MM.1S (cell line): Measurements from ENCODE around the gene LANCL2.

Experiments used
- DNase-seq: peaks from one replicate; pipeline ENCODE4 v3.0.0-alpha.2; 2015
- H2AFZ ChIP-seq: fragments of 300-600 bp; sonication (generic); 2 replicates; pipeline ENCODE4 v1.6.0; 2016; ENCODE audit warnings: antibody characterized with exemption, low read length
- H3F3A ChIP-seq: fragments of 300-600 bp; sonication (generic); 2 replicates; pipeline ENCODE4 v1.6.1; 2016; ENCODE audit warnings: mild to moderate bottlenecking, antibody characterized with exemption, low read length, moderate library complexity, mixed read lengths; ENCODE audit not compliant: insufficient read depth
- H3K27ac ChIP-seq: fragments of 300-600 bp; sonication (generic); 2 replicates; pipeline ENCODE4 v1.5.1; 2016; ENCODE audit warnings: mild to moderate bottlenecking, low read length
- H3K27me3 ChIP-seq: fragments of 300-600 bp; sonication (generic); replicated peaks from 2 replicates; pipeline ENCODE4 v1.6.0; 2016; ENCODE audit warnings: low read length; ENCODE audit not compliant: insufficient read depth
- H3K36me3 ChIP-seq: fragments of 300-600 bp; sonication (generic); replicated peaks from 2 replicates; pipeline ENCODE4 v1.6.1; 2016; ENCODE audit warnings: mild to moderate bottlenecking, low read length, mixed read lengths; ENCODE audit not compliant: insufficient read depth
- H3K4me1 ChIP-seq: fragments of 300-600 bp; sonication (generic); 2 replicates; pipeline ENCODE4 v1.6.1; 2016; ENCODE audit warnings: low read length, mixed read lengths
- H3K4me2 ChIP-seq: fragments of 300-600 bp; sonication (generic); 2 replicates; pipeline ENCODE4 v1.6.0; 2016; ENCODE audit warnings: low read depth, low read length
- H3K4me3 ChIP-seq: fragments of 300-600 bp; sonication (generic); 2 replicates; pipeline ENCODE4 v1.5.1; 2016; ENCODE audit warnings: low read length, mixed read lengths
- H3K79me2 ChIP-seq: fragments of 300-600 bp; sonication (generic); 2 replicates; pipeline ENCODE4 v1.6.1; 2016; ENCODE audit warnings: mixed run types, low read length, mixed read lengths
- H3K9ac ChIP-seq: fragments of 300-600 bp; sonication (generic); 2 replicates; pipeline ENCODE4 v1.6.1; 2016; ENCODE audit warnings: low read length, mixed read lengths
- H3K9me2 ChIP-seq: fragments of 300-600 bp; sonication (generic); replicated peaks from 2 replicates; pipeline ENCODE4 v1.6.1; 2016; ENCODE audit warnings: mild to moderate bottlenecking, low read length, mixed read lengths; ENCODE audit not compliant: insufficient read depth
- H3K9me3 ChIP-seq: fragments of 300-600 bp; sonication (generic); replicated peaks from 2 replicates; pipeline ENCODE4 v1.6.1; 2016; ENCODE audit warnings: mild to moderate bottlenecking, low read length, mixed read lengths; ENCODE audit not compliant: insufficient read depth
- H4K20me1 ChIP-seq: fragments of 300-600 bp; sonication (generic); 2 replicates; pipeline ENCODE4 v1.6.1; 2016; ENCODE audit warnings: mild to moderate bottlenecking, low read length, moderate library complexity, mixed read lengths; ENCODE audit not compliant: insufficient read depth
- CTCF ChIP-seq: fragments of 300-600 bp; sonication (generic); IDR thresholded peaks from 2 replicates; pipeline ENCODE4 v1.5.1; 2016; ENCODE audit warnings: antibody characterized with exemption, low read length, mixed read lengths
- EZH2 ChIP-seq: fragments of 300-600 bp; sonication (generic); optimal IDR thresholded peaks from 2 replicates; pipeline ENCODE3; 2017; ENCODE audit warnings: low read depth, mild to moderate bottlenecking, antibody characterized with exemption, low read length, mixed read lengths
- EZH2phosphoT487 ChIP-seq: fragments of 300-600 bp; sonication (generic); IDR thresholded peaks from 2 replicates; pipeline ENCODE4 v1.6.1; 2018; ENCODE audit warnings: antibody characterized with exemption, low read length

The LANCL2 gene

DNA sequence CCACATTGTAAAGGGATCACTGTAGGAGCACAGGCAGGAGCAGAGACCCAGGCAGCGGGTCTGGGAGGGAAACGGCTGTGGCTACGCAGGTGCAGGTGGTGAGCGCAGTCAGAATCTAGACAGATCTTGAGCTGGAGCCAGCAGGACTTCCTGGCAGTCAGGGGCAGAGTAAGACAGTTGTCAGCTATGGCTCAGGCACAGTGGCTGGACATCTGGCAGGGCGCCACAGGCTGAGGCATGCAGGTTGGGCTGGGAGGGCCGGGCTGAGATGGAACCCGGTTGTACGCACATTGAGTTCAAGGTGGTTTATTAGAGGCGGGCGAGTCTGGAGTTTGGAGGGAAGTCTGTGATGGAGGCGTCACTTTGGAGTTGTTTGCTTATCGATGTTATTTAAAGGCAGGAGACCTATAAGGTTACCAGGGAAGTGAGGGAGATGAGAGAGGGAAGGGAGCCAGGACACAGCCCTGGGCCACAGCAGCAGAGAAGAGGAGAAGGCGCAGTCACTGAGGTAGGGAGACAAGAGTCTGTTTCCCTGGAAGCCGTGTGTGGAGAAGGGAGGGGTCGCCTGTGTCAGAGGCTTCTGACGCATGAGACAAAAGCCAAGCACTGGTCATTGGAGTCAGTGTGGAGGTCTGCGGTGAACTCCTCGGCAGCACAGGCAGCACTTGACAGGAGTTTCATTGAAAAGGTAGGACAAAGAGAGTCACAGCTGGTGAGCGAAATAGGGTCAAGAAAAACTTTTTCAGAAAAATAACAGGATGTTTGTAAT is 73.8 kb downstream of the LANCL2 start:
- Histone ChIP-seq H3K79me2 (no peaks in the 10 kb centered on the region), H3K27ac (no peak overlapping the region), H3K9ac (no peak overlapping the region), H3K36me3 (no peaks in the 10 kb centered on the region), H3F3A (0 out of 2 replicates have a peak, but pooled peaks cover 4% of the 10 kb centered on the region), H4K20me1 (no peaks in the 10 kb centered on the region), H3K4me1 (no peaks in the 10 kb centered on the region), H3K4me3 (no peak overlapping the region), H2AFZ (no peak overlapping the region), H3K4me2 (no peak overlapping the region), H3K27me3 (no peaks in the 10 kb centered on the region), H3K9me3 (no peaks in the 10 kb centered on the region), H3K9me2 (no peaks in the 10 kb centered on the region)
- no peak for DNase-seq
- no peak for TF ChIP-seq CTCF
- no peak for TF ChIP-seq EZH2
- TF ChIP-seq EZH2phosphoT487 = no peak

GRCh38 chr7:55439627-55440026 is 74.5 kb downstream of the LANCL2 start:
- no peaks in the 10 kb centered on the region for H4K20me1 ChIP-seq
- no peak overlapping the region for H2AFZ ChIP-seq
- no peaks in the 10 kb centered on the region for H3K9me2 ChIP-seq
- no peaks in the 10 kb centered on the region for H3K79me2 ChIP-seq
- TF ChIP-seq CTCF (no peak), EZH2phosphoT487 (no peak), EZH2 (no peak)
- H3K4me1 ChIP-seq = no peaks in the 10 kb centered on the region
- DNase-seq = no peak
- no peak overlapping the region for H3K4me2 ChIP-seq
- H3K9me3 ChIP-seq = no peaks in the 10 kb centered on the region
- no peak overlapping the region for H3K4me3 ChIP-seq
- H3K27me3 ChIP-seq = no peaks in the 10 kb centered on the region
- H3K9ac ChIP-seq = no peak overlapping the region
- no peaks in the 10 kb centered on the region for H3K36me3 ChIP-seq
- 0 out of 2 replicates have a peak, but pooled peaks cover 4% of the 10 kb centered on the region for H3F3A ChIP-seq
- H3K27ac ChIP-seq = no peak overlapping the region

DNA sequence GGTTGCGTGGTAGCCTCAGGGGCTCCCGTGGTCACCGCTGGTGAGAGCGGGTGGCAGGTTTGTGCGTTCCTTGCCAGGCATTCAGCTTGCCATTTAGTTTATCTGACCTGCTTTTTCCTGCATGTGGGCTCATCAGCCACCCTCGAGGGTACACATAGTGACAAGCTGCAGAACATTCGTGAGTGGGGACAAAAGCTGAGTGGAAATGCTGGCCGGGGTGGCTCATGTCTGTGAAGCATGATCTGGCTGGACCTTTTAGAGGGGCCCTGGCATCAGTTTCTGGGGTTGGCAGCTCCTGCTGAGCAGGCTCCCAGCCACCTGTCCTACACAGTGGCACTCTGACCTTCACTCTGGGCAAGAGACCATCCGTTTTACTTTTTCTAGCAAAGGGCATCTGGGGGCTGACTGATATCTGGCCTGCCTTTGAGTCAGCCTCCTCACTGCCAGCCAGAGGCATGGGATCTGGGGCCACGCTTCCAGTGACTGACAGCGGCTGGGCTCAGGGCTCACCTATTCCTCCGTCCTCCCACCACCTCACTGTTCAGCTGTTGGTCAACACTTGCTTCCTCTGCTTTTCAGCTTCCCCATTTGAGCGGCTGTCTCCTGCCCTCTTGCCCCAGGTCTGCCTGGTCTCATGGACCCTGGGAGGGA is 75.0 kb downstream of the LANCL2 start:
- H3K4me2 ChIP-seq = no peak overlapping the region
- TF ChIP-seq EZH2 (no peak), EZH2phosphoT487 (no peak), CTCF (no peak)
- no peak overlapping the region for H3K27ac ChIP-seq
- no peaks in the 10 kb centered on the region for H3K36me3 ChIP-seq
- H3K27me3 ChIP-seq = no peaks in the 10 kb centered on the region
- no peak overlapping the region for H3K4me3 ChIP-seq
- H3K9ac ChIP-seq = no peak overlapping the region
- H2AFZ ChIP-seq = no peak overlapping the region
- 0 out of 2 replicates have a peak, but pooled peaks cover 4% of the 10 kb centered on the region for H3F3A ChIP-seq
- no peaks in the 10 kb centered on the region for H4K20me1 ChIP-seq
- H3K9me3 ChIP-seq = no peaks in the 10 kb centered on the region
- DNase-seq = no peak
- no peaks in the 10 kb centered on the region for H3K9me2 ChIP-seq
- H3K79me2 ChIP-seq = no peaks in the 10 kb centered on the region
- H3K4me1 ChIP-seq = no peaks in the 10 kb centered on the region
